Suprapubic skin (tissue), 4 donors: ENCODE data around the gene DGKB.

Source experiments
- POLR2A ChIP-seq, 2 donors: fragments of 450-650 bp; IDR thresholded peaks; one replicate each; pipeline ENCODE4 v1.6.1; 2017; ENCODE audit warnings: antibody characterized with exemption in 2 of 2, mild to moderate bottlenecking in 2 of 2, moderate library complexity in 2 of 2
- POLR2AphosphoS5 ChIP-seq, 3 donors: sonication (generic); formaldehyde crosslinking; IDR thresholded peaks; one replicate each; pipeline ENCODE4 v1.6.1; 2017; ENCODE audit warnings: antibody characterized with exemption in 3 of 3
- TF ChIP-seq, protein P1 (sequence below), 2 donors: fragments of 200-600 bp in 1 of 2; fragments of 450-650 bp in 1 of 2; sonication (generic) in 1 of 2; IDR thresholded peaks; one replicate each; pipeline ENCODE4 v1.5.1; 2016 to 2019; ENCODE audit warnings: antibody characterized with exemption in 2 of 2, mild to moderate bottlenecking in 1 of 2, moderate library complexity in 1 of 2

DNA sequence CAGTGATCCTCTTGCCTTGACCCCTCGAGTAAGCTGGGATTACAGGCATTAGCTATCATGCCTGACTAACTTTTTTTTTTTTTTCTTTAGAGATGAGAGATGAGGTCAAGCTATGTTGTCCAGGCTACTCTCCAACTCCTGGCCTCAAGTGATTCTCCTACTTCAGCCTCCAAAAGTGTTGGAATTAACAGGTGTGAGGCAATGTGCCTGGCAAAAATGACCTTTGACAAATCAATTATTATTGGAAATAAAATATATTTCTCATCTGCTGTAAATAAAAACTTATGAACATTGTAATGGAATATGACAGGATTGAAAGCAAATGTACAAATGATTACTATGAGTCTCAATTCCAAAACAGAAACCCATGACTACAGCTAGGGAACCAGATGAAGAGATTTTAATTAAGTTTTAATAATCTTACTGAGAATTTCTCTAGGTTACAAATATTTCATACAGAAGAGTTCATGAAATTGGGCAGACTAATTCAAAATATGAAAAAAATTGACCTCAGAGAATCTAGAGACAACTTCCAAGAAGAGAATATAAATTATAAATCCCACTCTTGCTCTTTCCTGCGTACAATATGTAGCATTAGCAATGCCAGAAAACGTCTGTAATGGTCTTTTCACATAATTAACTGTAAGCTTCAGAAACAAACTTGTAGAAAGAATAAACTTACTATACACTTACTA is 414.7 kb downstream of the DGKB start:
- TF ChIP-seq, protein P1, sequence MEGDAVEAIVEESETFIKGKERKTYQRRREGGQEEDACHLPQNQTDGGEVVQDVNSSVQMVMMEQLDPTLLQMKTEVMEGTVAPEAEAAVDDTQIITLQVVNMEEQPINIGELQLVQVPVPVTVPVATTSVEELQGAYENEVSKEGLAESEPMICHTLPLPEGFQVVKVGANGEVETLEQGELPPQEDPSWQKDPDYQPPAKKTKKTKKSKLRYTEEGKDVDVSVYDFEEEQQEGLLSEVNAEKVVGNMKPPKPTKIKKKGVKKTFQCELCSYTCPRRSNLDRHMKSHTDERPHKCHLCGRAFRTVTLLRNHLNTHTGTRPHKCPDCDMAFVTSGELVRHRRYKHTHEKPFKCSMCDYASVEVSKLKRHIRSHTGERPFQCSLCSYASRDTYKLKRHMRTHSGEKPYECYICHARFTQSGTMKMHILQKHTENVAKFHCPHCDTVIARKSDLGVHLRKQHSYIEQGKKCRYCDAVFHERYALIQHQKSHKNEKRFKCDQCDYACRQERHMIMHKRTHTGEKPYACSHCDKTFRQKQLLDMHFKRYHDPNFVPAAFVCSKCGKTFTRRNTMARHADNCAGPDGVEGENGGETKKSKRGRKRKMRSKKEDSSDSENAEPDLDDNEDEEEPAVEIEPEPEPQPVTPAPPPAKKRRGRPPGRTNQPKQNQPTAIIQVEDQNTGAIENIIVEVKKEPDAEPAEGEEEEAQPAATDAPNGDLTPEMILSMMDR (IDR thresholded peaks at IDR 0.05): no peak
- TF ChIP-seq POLR2A (IDR thresholded peaks at IDR 0.05) (no peak), POLR2AphosphoS5 (IDR thresholded peaks at IDR 0.05) (no peak)
